H1 (cell line): Measurements from ENCODE around the gene TTI1. TPM values are rescaled to one million over a fixed set of nuclear protein-coding genes. Genes with fewer than 3 reads are reported as not detected.

Source experiments
- CTCF ChIA-PET: fragments of 300-600 bp; sonication (Branson Sonifier 250); formaldehyde crosslinking; loops from one replicate; lab custom pipeline; 2021; ENCODE audit not compliant: partially characterized antibody; lab: Charles Lee
- POLR2A ChIA-PET: fragments of 300-600 bp; sonication (Branson Sonifier 250); formaldehyde crosslinking; loops from one replicate; lab custom pipeline; 2021; ENCODE audit warnings: inconsistent platforms; ENCODE audit not compliant: partially characterized antibody; lab: Charles Lee
- DNase-seq, 2 experiments: peaks; one replicate each; pipeline versions ENCODE4 v3.0.0 to v3.0.0-alpha.2; 2010 to 2022; ENCODE audit warnings: low spot score in 2 of 2, low read depth in 1 of 2, mixed read lengths in 1 of 2
- FAIRE-seq: peaks from 2 replicates; lab custom pipeline; 2011; peaks lifted over from hg19 to GRCh38; lab: Jason Lieb, UNC
- H2AFZ ChIP-seq: 2 replicates; pipeline ENCODE4 v1.8.1; 2012; ENCODE audit warnings: low read length, inconsistent platforms
- H2AK5ac ChIP-seq: 2 replicates; pipeline ENCODE4 v1.6.1; 2013; ENCODE audit warnings: low read depth, low read length
- H2BK120ac ChIP-seq: replicated peaks from 2 replicates; pipeline ENCODE3; 2013; ENCODE audit warnings: low read depth, low read length, inconsistent platforms
- H2BK12ac ChIP-seq: 2 replicates; pipeline ENCODE4 v1.6.1; 2013; ENCODE audit warnings: low read depth, low read length
- H2BK15ac ChIP-seq: 2 replicates; pipeline ENCODE4 v1.6.1; 2013; ENCODE audit warnings: low read length
- H2BK20ac ChIP-seq: 2 replicates; pipeline ENCODE4 v1.6.1; 2013; ENCODE audit warnings: low read length
- H2BK5ac ChIP-seq: 2 replicates; pipeline ENCODE4 v1.6.1; 2013; ENCODE audit warnings: low read depth, low read length
- H3K14ac ChIP-seq: 2 replicates; pipeline ENCODE4 v1.6.1; 2013; ENCODE audit warnings: inconsistent platforms; ENCODE audit not compliant: insufficient read length
- H3K18ac ChIP-seq: 2 replicates; pipeline ENCODE4 v1.6.1; 2013; ENCODE audit warnings: low read length; ENCODE audit errors: extremely low read depth
- H3K23ac ChIP-seq: 2 replicates; pipeline ENCODE4 v1.6.1; 2013; ENCODE audit warnings: inconsistent platforms; ENCODE audit not compliant: insufficient read length
- H3K23me2 ChIP-seq: 2 replicates; pipeline ENCODE4 v1.6.1; 2013; ENCODE audit warnings: low read depth, low read length
- H3K27ac ChIP-seq: 2 replicates; pipeline ENCODE4 v1.6.1; 2011; ENCODE audit warnings: low read depth, low read length, inconsistent platforms
- H3K27me3 ChIP-seq, 4 experiments: replicated peaks in 1 of 4; 1 replicate in 1 of 4; 2 replicates in 3 of 4; pipeline versions ENCODE4 v1.6.1 to v1.8.1; 2011 to 2013; ENCODE audit warnings: low read length in 3 of 4, mild to moderate bottlenecking in 3 of 4, inconsistent platforms in 2 of 4, mixed read lengths in 2 of 4, moderate library complexity in 1 of 4; ENCODE audit not compliant: control insufficient read depth in 3 of 4, insufficient read depth in 3 of 4; ENCODE audit errors: extremely low read depth in 1 of 4
- H3K36me3 ChIP-seq, 4 experiments: 2 replicates each; pipeline versions ENCODE4 v1.6.1 to v1.8.1; 2011 to 2013; ENCODE audit warnings: mild to moderate bottlenecking in 4 of 4, low read length in 3 of 4, moderate library complexity in 2 of 4, control low read depth in 1 of 4, inconsistent platforms in 1 of 4; ENCODE audit not compliant: insufficient read depth in 4 of 4, control insufficient read depth in 2 of 4
- H3K4ac ChIP-seq: replicated peaks from 2 replicates; pipeline ENCODE3; 2013; ENCODE audit warnings: low read length, low read depth, mixed read lengths, inconsistent platforms; ENCODE audit not compliant: insufficient read length
- H3K4me1 ChIP-seq, 4 experiments: replicated peaks in 1 of 4; 1 replicate in 1 of 4; 2 replicates in 3 of 4; pipeline versions ENCODE4 v1.6.1 to v1.8.1; 2011 to 2013; ENCODE audit warnings: low read length in 3 of 4, inconsistent platforms in 2 of 4, mixed read lengths in 1 of 4; ENCODE audit not compliant: insufficient read depth in 4 of 4, control insufficient read depth in 3 of 4
- H3K4me2 ChIP-seq, 2 experiments: 2 replicates each; pipeline versions ENCODE4 v1.6.1 to v1.8.1; 2011 to 2013; ENCODE audit warnings: low read depth in 2 of 2, low read length in 2 of 2, control low read depth in 1 of 2, inconsistent platforms in 1 of 2, mild to moderate bottlenecking in 1 of 2; ENCODE audit not compliant: insufficient read depth in 1 of 2
- H3K4me3 ChIP-seq, 4 experiments: fragments of 200-600, 300-600 bp in 1 of 4; sonication (generic), shearing (Covaris generic), sonication (Bioruptor Twin) in 1 of 4; 2 replicates each; pipeline versions ENCODE4 v1.5.1 to v1.8.1; 2011 to 2016; ENCODE audit warnings: low read length in 4 of 4, low read depth in 3 of 4, control low read depth in 2 of 4, inconsistent platforms in 2 of 4, mild to moderate bottlenecking in 2 of 4, mixed read lengths in 1 of 4, moderate library complexity in 1 of 4; ENCODE audit not compliant: insufficient read depth in 2 of 4; ENCODE audit errors: extremely low read depth in 1 of 4
- H3K56ac ChIP-seq: replicated peaks from 2 replicates; pipeline ENCODE3; 2013; ENCODE audit warnings: low read depth, mild to moderate bottlenecking, mixed read lengths, low read length, inconsistent platforms; ENCODE audit not compliant: insufficient read length
- H3K79me1 ChIP-seq: 2 replicates; pipeline ENCODE4 v1.6.1; 2013; ENCODE audit warnings: low read depth, low read length, control low read depth
- H3K79me2 ChIP-seq, 2 experiments: 2 replicates each; pipeline versions ENCODE4 v1.6.1 to v1.8.1; 2012 to 2013; ENCODE audit warnings: low read length in 2 of 2, mild to moderate bottlenecking in 2 of 2, inconsistent platforms in 1 of 2; ENCODE audit not compliant: insufficient read depth in 2 of 2, control insufficient read depth in 1 of 2
- H3K9ac ChIP-seq, 4 experiments: replicated peaks in 1 of 4; 1 replicate in 1 of 4; 2 replicates in 3 of 4; pipeline versions ENCODE4 v1.6.1 to v1.8.1; 2011 to 2013; ENCODE audit warnings: low read depth in 3 of 4, low read length in 3 of 4, control low read depth in 2 of 4, mild to moderate bottlenecking in 2 of 4, moderate library complexity in 2 of 4, inconsistent platforms in 1 of 4; ENCODE audit errors: extremely low read depth in 1 of 4
- H3K9me3 ChIP-seq, 2 experiments: 2 replicates each; pipeline versions ENCODE4 v1.6.1 to v1.8.1; 2012 to 2013; ENCODE audit warnings: mild to moderate bottlenecking in 2 of 2, moderate library complexity in 2 of 2, control low read depth in 1 of 2, inconsistent platforms in 1 of 2, low read depth in 1 of 2, low read length in 1 of 2, mixed read lengths in 1 of 2; ENCODE audit not compliant: insufficient read depth in 2 of 2
- H4K20me1 ChIP-seq, 2 experiments: replicated peaks in 1 of 2; 2 replicates each; pipeline versions ENCODE3 to v1.8.1; 2011 to 2013; ENCODE audit warnings: inconsistent platforms in 2 of 2, low read length in 2 of 2, mild to moderate bottlenecking in 1 of 2; ENCODE audit not compliant: insufficient read depth in 2 of 2, control insufficient read depth in 1 of 2
- H4K5ac ChIP-seq: 2 replicates; pipeline ENCODE4 v1.6.1; 2013; ENCODE audit warnings: low read length, low read depth, mixed read lengths, inconsistent platforms; ENCODE audit not compliant: insufficient read length
- H4K8ac ChIP-seq: 2 replicates; pipeline ENCODE4 v1.8.0; 2013; ENCODE audit warnings: mild to moderate bottlenecking, moderate library complexity, low read length, inconsistent platforms; ENCODE audit not compliant: insufficient read depth; ENCODE audit errors: extremely low read depth
- H4K91ac ChIP-seq: replicated peaks from 2 replicates; pipeline ENCODE3; 2013; ENCODE audit warnings: low read length, mixed read lengths, inconsistent platforms; ENCODE audit not compliant: insufficient read length
- EGR1 ChIP-seq: IDR thresholded peaks from 2 replicates; pipeline ENCODE4 v1.6.1; 2011; ENCODE audit warnings: low read depth, low read length, borderline replicate concordance
- GTF2F1 ChIP-seq: IDR thresholded peaks from 2 replicates; pipeline ENCODE4 v1.6.1; 2012; ENCODE audit warnings: low read depth, low read length, improper control_type of control experiment, borderline replicate concordance
- KDM1A ChIP-seq: fragments of 200-600, 300-600 bp; sonication (generic); IDR thresholded peaks from 2 replicates; pipeline ENCODE4 v1.7.1; 2016; ENCODE audit warnings: mild to moderate bottlenecking, low read length, borderline replicate concordance
- MAX ChIP-seq: IDR thresholded peaks from 2 replicates; pipeline ENCODE4 v1.6.1; 2012; ENCODE audit warnings: inconsistent platforms
- PHF8 ChIP-seq: fragments of 200-600 bp; sonication (generic); conservative IDR thresholded peaks from 2 replicates; pipeline ENCODE4 v1.7.1; 2012; ENCODE audit warnings: low read depth, mild to moderate bottlenecking, inconsistent platforms, low read length, moderate library complexity
- POU5F1 ChIP-seq: IDR thresholded peaks from 2 replicates; pipeline ENCODE4 v1.6.1; 2011; ENCODE audit warnings: low read depth, mild to moderate bottlenecking, low read length, moderate library complexity
- RAD21 ChIP-seq, 2 experiments: IDR thresholded peaks in 1 of 2; conservative IDR thresholded peaks in 1 of 2; 2 replicates each; pipeline ENCODE4 v1.6.1; 2011; ENCODE audit warnings: low read depth in 2 of 2, low read length in 2 of 2, improper control_type of control experiment in 1 of 2, inconsistent platforms in 1 of 2, mild to moderate bottlenecking in 1 of 2, moderate library complexity in 1 of 2
- RNF2 ChIP-seq: fragments of 200-900, 300-1000 bp; sonication (generic); IDR thresholded peaks from 2 replicates; pipeline ENCODE4 v1.7.1; 2016; ENCODE audit warnings: borderline replicate concordance, low read depth, mild to moderate bottlenecking, antibody characterized with exemption, low read length; ENCODE audit not compliant: poor library complexity, severe bottlenecking; ENCODE audit errors: missing control alignments
- SP4 ChIP-seq: IDR thresholded peaks from 2 replicates; pipeline ENCODE4 v1.6.1; 2012; ENCODE audit warnings: low read length, inconsistent platforms
- SRF ChIP-seq: IDR thresholded peaks from 2 replicates; pipeline ENCODE4 v1.6.1; 2011; ENCODE audit warnings: mild to moderate bottlenecking, low read depth, low read length, moderate library complexity
- TCF12 ChIP-seq: IDR thresholded peaks from 2 replicates; pipeline ENCODE4 v1.6.1; 2011; ENCODE audit warnings: low read depth, mild to moderate bottlenecking, low read length
- WGBS, 2 experiments: shearing (Covaris generic) in 1 of 2; methylation state at CpG; one replicate each; pipeline versions ENCODE4 v1.1.6 to v1.1.7; 2013 to 2015; ENCODE audit warnings: low lambda C conversion rate in 2 of 2, mixed read lengths in 2 of 2, inconsistent platforms in 1 of 2, low coverage in 1 of 2, missing lambda C conversion rate in 1 of 2; ENCODE audit not compliant: insufficient replicate concordance in 2 of 2, insufficient coverage in 1 of 2, insufficient read length in 1 of 2; ENCODE audit errors: extremely low coverage in 1 of 2, missing lambda C conversion rate in 1 of 2; 5-methylcytosine and 5-hydroxymethylcytosine counted together
- polyA plus RNA-seq, 7 experiments: library from polyadenylated mRNA; depleted of rRNA in 3 of 7; stranded (reverse) in 5 of 7; unstranded in 2 of 7; fragments of >200 nt in 5 of 7; fragments of 200-250 nt in 2 of 7; gene quantifications; 1 replicate in 5 of 7; 2 replicates in 1 of 7; 4 replicates in 1 of 7; pipeline versions ENCODE4 v1.2.1 to v1.2.3, GENCODE V29; 2011 to 2013; ENCODE audit warnings: missing spikeins in 2 of 7, mixed read lengths in 2 of 7
- total RNA-seq: library from RNA; stranded (reverse); fragmentation: NEBNext Ultra II Directional; extraction: Animal tissue kit (Norgen Biotek cat#: 25700); gene quantifications from 2 replicates; pipeline ENCODE4 v1.2.1, GENCODE V29; 2021

TTI1 gene
- total and polyA plus RNA-seq, 2 of the 8 experiments (the other 6 are each of a cell fraction or from before 2014, with no cell fraction given), result 34.1 to 47.0 TPM

GRCh38 chr20:37939701-37940560 lies 93.3 kb downstream of the TTI1 start:
- no peak overlapping the region for H3K27ac ChIP-seq
- no peak overlapping the region for H3K56ac ChIP-seq
- WGBS, 2 experiments, result 91% methylated on average over 22 of the region's 25 CpGs; no CpG with 5 or more reads in 1 of the 2 experiments
- peaks cover 0 to 1% of the 10 kb centered on the region in 2 experiments for H4K20me1 ChIP-seq
- no peaks in the 10 kb centered on the region for H3K36me3 ChIP-seq
- no peaks in the 10 kb centered on the region for H3K79me1 ChIP-seq
- no peaks in the 10 kb centered on the region for H3K27me3 ChIP-seq
- H3K4me1 ChIP-seq, result 0 out of 7 replicates have a peak, but pooled peaks cover 0 to 4% (median 1%) of the 10 kb centered on the region in 4 experiments
- no peak overlapping the region for H2BK20ac ChIP-seq
- H4K91ac ChIP-seq, result no peak overlapping the region
- no peak overlapping the region for H4K5ac ChIP-seq
- CTCF ChIA-PET, result interaction anchor here (0.6 to 1.9 kb wide), 5 partner anchors 23 to 1023 kb away, joined by 3 to 6 read pairs (median 3); no protein-coding TSS in a partner anchor
- no peak overlapping the region; the same call in 1 of the 2 replicates for H2BK12ac ChIP-seq
- peak overlapping the region; percentile 22 for H2BK120ac ChIP-seq
- 0 out of 2 replicates have a peak overlapping the region, but pooled peaks have one; percentile 90 for H2BK15ac ChIP-seq
- H3K23ac ChIP-seq, result no peak overlapping the region
- no peak overlapping the region for H3K14ac ChIP-seq
- H3K23me2 ChIP-seq, result no peaks in the 10 kb centered on the region
- no peak overlapping the region for H2AK5ac ChIP-seq
- no peak overlapping the region; the same call in 1 of the 2 replicates for H4K8ac ChIP-seq
- no peak overlapping the region for H3K4ac ChIP-seq
- POLR2A ChIA-PET, result interaction anchor here (1.7 kb wide), 1 partner anchor 16 kb away, joined by 4 read pairs; no protein-coding TSS in a partner anchor
- no peak overlapping the region for H3K9ac ChIP-seq
- no peak overlapping the region for H2BK5ac ChIP-seq
- H3K79me2 ChIP-seq, result no peaks in the 10 kb centered on the region
- FAIRE-seq (no peak), DNase-seq (peak in 1 of 2 experiments; percentile 42)
- H3K4me2 ChIP-seq, result no peak overlapping the region
- peak overlapping the region; percentile 48; the same call in 1 of the 2 replicates for H3K18ac ChIP-seq
- no peaks in the 10 kb centered on the region for H3K9me3 ChIP-seq
- H2AFZ ChIP-seq, result no peak overlapping the region
- H3K4me3 ChIP-seq, result no peak overlapping the region
- no peak for TF ChIP-seq PHF8
- no peak for TF ChIP-seq POU5F1
- no peak for TF ChIP-seq GTF2F1
- no peak for TF ChIP-seq SP4
- no peak for TF ChIP-seq MAX
- TF ChIP-seq RNF2, result no peak
- no peak for TF ChIP-seq RAD21 (IDR thresholded peaks at IDR 0.05 in 1 of 2, conservative IDR thresholded peaks at IDR 0.05 in 1 of 2; ENCODE audit: low read depth in 2 of 2, low read length in 2 of 2)
- no peak for TF ChIP-seq EGR1
- TF ChIP-seq TCF12, result no peak
- no peak for TF ChIP-seq SRF
- no peak for TF ChIP-seq KDM1A
